Loucy (cell line): ENCODE results near the gene VCAN.

Source experiments
- EZH2phosphoT487 ChIP-seq: fragments of 200-600 bp; IDR thresholded peaks from 2 replicates; pipeline ENCODE4 v1.6.1; 2018; ENCODE audit warnings: antibody characterized with exemption, mild to moderate bottlenecking, moderate library complexity, borderline replicate concordance
- TF ChIP-seq, protein P1 (sequence below): fragments of 200-600 bp; sonication (generic); conservative IDR thresholded peaks from 2 replicates; pipeline ENCODE4 v1.5.1; 2014; ENCODE audit warnings: mild to moderate bottlenecking, antibody characterized with exemption, low read length

DNA sequence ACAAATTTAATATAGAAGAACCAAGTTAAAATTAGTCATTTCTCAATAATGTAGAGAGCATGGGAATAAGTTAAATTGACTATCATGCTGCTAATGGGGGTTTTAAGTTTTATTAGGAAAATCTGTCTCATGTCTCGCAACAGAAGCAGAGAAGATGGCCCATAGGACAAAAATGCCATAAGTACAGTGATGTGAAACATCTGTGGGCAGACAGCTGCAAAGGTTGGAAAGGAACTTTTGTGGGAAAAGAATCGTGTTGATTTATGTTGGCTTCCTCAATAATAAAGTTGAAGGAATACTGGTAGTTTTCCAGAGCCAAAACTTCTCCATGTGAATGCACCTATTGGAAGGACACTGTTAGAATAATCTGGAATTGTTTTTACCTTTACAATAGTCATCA is 44.8 kb downstream of the VCAN start:
- TF ChIP-seq, protein P1, sequence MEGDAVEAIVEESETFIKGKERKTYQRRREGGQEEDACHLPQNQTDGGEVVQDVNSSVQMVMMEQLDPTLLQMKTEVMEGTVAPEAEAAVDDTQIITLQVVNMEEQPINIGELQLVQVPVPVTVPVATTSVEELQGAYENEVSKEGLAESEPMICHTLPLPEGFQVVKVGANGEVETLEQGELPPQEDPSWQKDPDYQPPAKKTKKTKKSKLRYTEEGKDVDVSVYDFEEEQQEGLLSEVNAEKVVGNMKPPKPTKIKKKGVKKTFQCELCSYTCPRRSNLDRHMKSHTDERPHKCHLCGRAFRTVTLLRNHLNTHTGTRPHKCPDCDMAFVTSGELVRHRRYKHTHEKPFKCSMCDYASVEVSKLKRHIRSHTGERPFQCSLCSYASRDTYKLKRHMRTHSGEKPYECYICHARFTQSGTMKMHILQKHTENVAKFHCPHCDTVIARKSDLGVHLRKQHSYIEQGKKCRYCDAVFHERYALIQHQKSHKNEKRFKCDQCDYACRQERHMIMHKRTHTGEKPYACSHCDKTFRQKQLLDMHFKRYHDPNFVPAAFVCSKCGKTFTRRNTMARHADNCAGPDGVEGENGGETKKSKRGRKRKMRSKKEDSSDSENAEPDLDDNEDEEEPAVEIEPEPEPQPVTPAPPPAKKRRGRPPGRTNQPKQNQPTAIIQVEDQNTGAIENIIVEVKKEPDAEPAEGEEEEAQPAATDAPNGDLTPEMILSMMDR: no peak
- TF ChIP-seq EZH2phosphoT487: no peak
